GM21529 (cell line): ENCODE measurements around the gene ZNF839.
"Not testable (repeated sequence)": the region's sequence is repeated elsewhere in the genome, so short reads cannot be mapped to it uniquely, and the experiment has no call there.

Experiments
- ATAC-seq: cut with Tn5 transposase; IDR thresholded peaks from one replicate; pipeline ENCODE4 v1.9.1; 2021; ENCODE audit not compliant: unreplicated experiment

ZNF839 gene

DNA sequence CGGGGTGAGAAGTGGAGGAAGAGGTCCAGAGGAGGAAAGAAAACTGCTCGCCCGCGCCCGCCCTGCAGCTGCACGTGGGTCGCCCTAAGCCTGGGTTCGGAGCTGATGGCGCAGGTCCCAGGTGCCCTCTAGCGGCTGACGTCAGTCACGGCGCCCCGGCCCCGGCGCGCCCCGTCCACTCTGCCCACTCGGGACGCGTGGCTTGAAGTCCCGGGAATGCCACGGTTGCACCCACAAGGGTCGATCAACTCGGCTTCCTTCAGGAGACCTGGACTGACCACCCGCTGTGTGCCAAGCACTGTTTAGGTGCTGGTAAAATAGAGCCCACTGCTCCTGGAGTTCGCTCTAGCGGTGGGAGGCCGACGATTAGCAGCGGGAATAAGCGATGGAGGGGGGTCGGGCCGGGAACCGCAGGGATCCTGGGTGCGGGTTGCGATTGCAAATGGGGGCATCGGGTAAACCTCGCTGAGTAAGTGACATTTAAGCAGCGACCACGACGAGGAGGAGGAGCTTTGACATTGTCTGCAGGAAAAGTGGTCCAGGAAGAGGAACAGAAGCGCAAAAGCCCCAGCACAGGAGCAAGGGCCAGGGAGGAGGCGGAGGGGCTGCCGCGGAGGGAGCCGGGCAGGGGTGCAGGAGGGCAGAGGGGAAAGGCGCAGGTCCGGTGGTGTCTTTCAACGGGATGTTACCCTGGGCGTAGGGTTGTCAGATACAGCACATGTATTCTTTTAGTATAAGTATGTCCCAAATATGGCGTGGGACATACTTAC is 5.1 kb upstream of the ZNF839 start:
- ATAC-seq = peak; percentile 54

GRCh38 chr14:102315121-102315520 is 4.4 kb upstream of the ZNF839 start:
- ATAC-seq = no peak

DNA sequence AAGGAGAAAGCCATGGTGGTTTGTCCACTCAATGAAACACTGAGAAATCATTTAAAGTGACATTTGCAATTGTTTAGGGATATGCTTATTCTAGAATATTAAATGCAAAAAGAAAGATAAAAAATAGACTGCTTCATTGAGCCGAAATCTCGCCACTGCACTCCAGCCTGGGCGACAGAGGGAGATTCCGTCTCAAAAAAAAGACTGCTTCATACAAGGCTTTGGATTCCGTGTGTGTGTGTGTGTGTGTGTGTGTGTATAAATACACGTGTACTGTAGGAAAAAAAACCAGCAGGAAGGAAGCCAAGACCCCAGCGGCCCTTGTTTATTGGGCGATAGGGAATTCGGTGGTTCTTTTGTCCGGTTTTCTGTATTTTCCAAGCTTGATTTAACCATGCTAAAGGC is 3.2 kb upstream of the ZNF839 start:
- ATAC-seq = no peak

GRCh38 chr14:102316743-102317563 is 2.6 kb upstream of the ZNF839 start:
- ATAC-seq = peak; percentile 60

- ATAC-seq = no peak
Observed at GRCh38 chr14:102317564-102318248, 1.8 kb upstream of the ZNF839 start.

DNA sequence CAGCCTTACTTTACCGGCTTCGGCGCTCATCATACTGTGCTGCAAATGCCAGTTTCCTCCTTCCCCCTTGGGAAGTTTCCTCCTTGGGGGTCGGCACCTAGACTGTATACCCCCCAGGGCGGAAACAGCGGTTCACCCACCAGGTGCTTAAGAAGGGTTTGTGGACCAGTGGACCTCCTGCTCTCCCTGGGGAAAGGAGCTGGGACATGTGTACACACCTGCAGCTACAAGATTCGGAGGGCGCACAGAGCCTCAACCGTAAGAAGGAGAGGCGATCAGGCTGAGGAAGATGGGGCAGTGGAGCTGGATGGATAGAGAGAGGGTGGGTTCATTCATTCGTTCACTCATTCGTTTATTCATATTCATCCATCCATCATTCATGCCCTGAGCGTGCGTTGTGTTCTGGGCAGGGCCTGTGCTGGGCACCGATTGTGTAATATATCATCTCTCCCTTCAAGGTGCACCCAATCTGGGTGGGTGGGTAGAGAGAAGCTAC is 717 bp upstream of the ZNF839 start:
- ATAC-seq = no peak

DNA sequence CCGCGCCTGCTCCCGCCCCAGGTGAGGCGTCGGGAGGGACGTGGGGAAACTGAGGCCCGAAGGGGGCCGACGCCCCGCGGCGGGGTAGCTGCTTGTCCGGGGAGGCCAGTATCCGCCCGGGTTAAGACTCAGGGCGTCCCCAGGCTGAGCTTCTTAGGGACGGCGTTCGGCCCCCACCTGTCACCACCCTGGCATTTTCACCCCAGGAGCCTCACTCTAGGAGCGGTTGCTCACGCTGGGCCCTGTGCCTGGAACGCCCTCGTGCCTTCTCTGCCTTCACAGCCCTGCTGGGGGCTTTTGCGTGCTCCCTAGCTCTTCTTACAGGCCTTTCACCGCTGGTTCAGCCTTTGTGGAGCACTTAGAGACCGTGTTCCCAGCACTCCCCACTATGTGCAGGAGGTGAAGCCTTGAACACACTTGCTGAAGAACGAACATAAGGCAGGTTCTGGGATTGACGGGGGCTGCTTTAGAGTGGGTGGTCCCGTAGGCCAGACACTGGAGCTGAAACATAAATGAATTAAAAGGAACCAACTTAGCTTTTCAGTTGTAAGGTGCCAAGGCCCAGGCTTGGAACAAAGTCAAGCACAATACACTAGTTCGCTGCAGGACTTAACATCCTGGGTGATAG is 601 bp downstream of the ZNF839 start:
- ATAC-seq = peak; percentile 9

GRCh38 chr14:102320671-102321455 is 1.3 kb downstream of the ZNF839 start:
- no peak for ATAC-seq

- no peak for ATAC-seq
Observed at GRCh38 chr14:102321456-102322422, 2.2 kb downstream of the ZNF839 start.

- ATAC-seq = no peak
Observed at GRCh38 chr14:102323102-102323501, 3.6 kb downstream of the ZNF839 start.

DNA sequence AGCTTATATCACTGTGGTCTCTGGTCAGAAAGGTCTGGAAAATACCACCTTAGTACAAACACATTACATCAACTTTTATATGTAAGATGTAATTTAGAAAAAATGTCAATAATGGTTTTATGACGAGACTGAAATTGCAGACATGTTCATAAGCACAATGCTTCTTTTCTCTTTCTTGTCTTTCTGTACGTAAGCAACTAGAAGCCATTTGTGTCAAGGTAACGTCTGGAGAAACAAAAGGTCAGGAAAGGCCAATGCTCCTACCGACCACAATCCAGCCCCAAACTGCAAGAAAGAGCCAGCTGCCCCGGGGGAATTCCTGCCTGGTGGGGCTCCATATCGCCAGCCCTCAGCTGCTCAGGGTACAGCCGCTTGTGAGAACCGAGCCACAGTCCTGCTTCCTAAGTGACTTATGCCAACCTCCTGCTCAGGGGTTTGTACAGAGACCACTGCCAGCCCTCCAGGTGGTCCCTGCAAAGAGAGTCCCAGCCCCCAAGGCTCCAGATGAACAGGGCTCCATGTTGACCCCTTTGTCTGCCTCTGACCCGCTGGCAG is 6.3 kb downstream of the ZNF839 start:
- no peak for ATAC-seq

GRCh38 chr14:102326583-102326982 is 7.0 kb downstream of the ZNF839 start:
- ATAC-seq = no peak

DNA sequence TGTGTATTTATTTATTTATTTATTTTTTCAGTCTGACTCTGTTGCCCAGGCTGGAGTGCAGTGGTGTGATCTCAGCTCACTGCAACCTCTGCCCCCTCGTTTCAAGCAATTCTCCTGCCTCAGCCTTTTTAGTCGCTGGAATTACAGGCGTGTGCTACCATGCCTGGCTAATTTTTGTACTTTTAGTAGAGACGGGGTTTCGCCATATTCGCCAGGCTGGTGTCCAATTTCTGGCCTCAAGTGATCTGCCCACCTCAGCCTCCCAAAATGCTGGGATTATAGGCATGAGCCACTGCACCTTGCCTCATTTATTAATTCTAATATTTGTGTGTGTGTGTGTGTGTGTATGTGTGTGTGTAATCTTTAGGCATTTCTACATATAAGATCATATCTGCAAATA is 9.8 kb downstream of the ZNF839 start:
- ATAC-seq = not testable (repeated sequence)

- no peak for ATAC-seq
Observed at GRCh38 chr14:102330806-102331205, 11.3 kb downstream of the ZNF839 start.

GRCh38 chr14:102333390-102333789 is 13.8 kb downstream of the ZNF839 start:
- ATAC-seq = no peak

- no peak for ATAC-seq
Observed at GRCh38 chr14:102333795-102334705, 14.5 kb downstream of the ZNF839 start.

GRCh38 chr14:102335163-102335562 is 15.6 kb downstream of the ZNF839 start:
- ATAC-seq = no peak

GRCh38 chr14:102338724-102339123 is 19.2 kb downstream of the ZNF839 start:
- ATAC-seq = no peak
